Mucosa of descending colon (tissue), 3 donors: ENCODE measurements around the gene PCDH9. TPM values are rescaled to one million over a fixed set of nuclear protein-coding genes. Genes with fewer than 3 reads are reported as not detected.

Experiments
- ATAC-seq: fragments of 200-7000 bp; cut with Tn5 transposase; one replicate; pipeline ENCODE4 v1.9.1; 2020; ENCODE audit warnings: mild to moderate bottlenecking, moderate library complexity
- DNase-seq, 3 donors: peaks; one replicate each; pipeline ENCODE4 v3.0.0-alpha.2; 2020
- H3K36me3 ChIP-seq: fragments of 200-600 bp; one replicate; pipeline ENCODE4 v1.8.0; 2021; ENCODE audit warnings: low read depth, mild to moderate bottlenecking
- H3K4me1 ChIP-seq: fragments of 200-600 bp; one replicate; pipeline ENCODE4 v1.8.0; 2021; ENCODE audit warnings: low read depth, mild to moderate bottlenecking
- H3K4me3 ChIP-seq: fragments of 200-600 bp; one replicate; pipeline ENCODE4 v1.8.0; 2021; ENCODE audit warnings: mild to moderate bottlenecking
- H3K9me3 ChIP-seq: fragments of 200-600 bp; one replicate; pipeline ENCODE4 v1.8.0; 2021; ENCODE audit warnings: mild to moderate bottlenecking
- CTCF ChIP-seq: fragments of 200-600 bp; IDR thresholded peaks from one replicate; pipeline ENCODE4 v1.8.0; 2022; ENCODE audit warnings: antibody characterized with exemption, mild to moderate bottlenecking
- intact Hi-C, 2 donors: fragments of 100-400 bp; cut with DNase I in 1 of 2; cut with micrococcal nuclease in 1 of 2; formaldehyde crosslinking; loops; one replicate each; pipeline versions ENCODE4 v1.11.0 to v1.11.1; 2022; cut with DNase I, micrococcal nuclease
- total RNA-seq, 3 donors: library from RNA; stranded (reverse); fragmentation: NEBNext Ultra II Directional in 2 of 3; extraction: Animal tissue kit (Norgen Biotek cat#: 25700) in 2 of 3; gene quantifications; one replicate each; pipeline versions ENCODE4 v1.2.1 to v1.2.4, GENCODE V29; 2021 to 2023
- donor health status: DM: no; HTN: no; CAD: no; lungs with moderate emphysema.
- donor health status: DM: no; HTN: no; CAD: no.
- donor health status: DM: no; HTN: yes; CAD: no.

Gene PCDH9
- total RNA-seq, 3 donors from 2014 or later, result 0.58 to 5.0 (median 0.80) TPM

GRCh38 chr13:66424422-66424821 lies 805.7 kb downstream of the PCDH9 start:
- no peak for TF ChIP-seq CTCF
- DNase-seq (no peak), ATAC-seq (no peak)
- H3K4me3 ChIP-seq, result no peak overlapping the region
- H3K36me3 ChIP-seq, result no peaks in the 10 kb centered on the region
- intact Hi-C loops, result no loop called here
- H3K4me1 ChIP-seq, result no peaks in the 10 kb centered on the region
- no peaks in the 10 kb centered on the region for H3K9me3 ChIP-seq

- DNase-seq, result no peak
- H3K36me3 ChIP-seq, result no peaks in the 10 kb centered on the region
- no peak for ATAC-seq
- H3K9me3 ChIP-seq, result no peaks in the 10 kb centered on the region
- no peaks in the 10 kb centered on the region for H3K4me1 ChIP-seq
- no peak overlapping the region for H3K4me3 ChIP-seq
- intact Hi-C loops, result no loop called here
- no peak for TF ChIP-seq CTCF
These were observed 814.7 kb downstream of the PCDH9 start for GRCh38 chr13:66415444-66415843.

GRCh38 chr13:66414066-66414800 lies 815.9 kb downstream of the PCDH9 start:
- TF ChIP-seq CTCF, result no peak
- H3K4me1 ChIP-seq, result no peaks in the 10 kb centered on the region
- H3K36me3 ChIP-seq, result no peaks in the 10 kb centered on the region
- no peaks in the 10 kb centered on the region for H3K9me3 ChIP-seq
- no peak overlapping the region for H3K4me3 ChIP-seq
- DNase-seq (no peak), ATAC-seq (no peak)
- intact Hi-C loops, result no loop called here

- intact Hi-C loops, result no loop called here
- Histone ChIP-seq H3K9me3 (no peaks in the 10 kb centered on the region), H3K4me1 (no peaks in the 10 kb centered on the region), H3K36me3 (no peaks in the 10 kb centered on the region), H3K4me3 (no peak overlapping the region)
- DNase-seq, result no peak
- TF ChIP-seq CTCF, result no peak
- ATAC-seq, result no peak
These were observed 819.8 kb downstream of the PCDH9 start for GRCh38 chr13:66410314-66410713.

- ATAC-seq, result no peak
- no peaks in the 10 kb centered on the region for H3K9me3 ChIP-seq
- no peaks in the 10 kb centered on the region for H3K36me3 ChIP-seq
- DNase-seq, result no peak
- no peak overlapping the region for H3K4me3 ChIP-seq
- no peaks in the 10 kb centered on the region for H3K4me1 ChIP-seq
- TF ChIP-seq CTCF, result no peak
- intact Hi-C loops, result no loop called here
These were observed 820.6 kb downstream of the PCDH9 start for GRCh38 chr13:66409542-66409941.

GRCh38 chr13:66407128-66407527 lies 823.0 kb downstream of the PCDH9 start:
- TF ChIP-seq CTCF, result no peak
- Histone ChIP-seq H3K4me1 (no peaks in the 10 kb centered on the region), H3K36me3 (no peaks in the 10 kb centered on the region), H3K9me3 (no peaks in the 10 kb centered on the region), H3K4me3 (no peak overlapping the region)
- intact Hi-C loops, result no loop called here
- DNase-seq (no peak), ATAC-seq (no peak)
